Measurements from ENCODE around the gene RTRAF. TPM values are rescaled to one million over a fixed set of nuclear protein-coding genes. Genes with fewer than 3 reads are reported as not detected.

The RTRAF gene
- total and polyA plus RNA-seq, 4 donors = 21.6 to 119 (median 66.6) TPM

- no peak overlapping the region for H3K9ac ChIP-seq (ENCODE audit: low read depth in 1 of 2, low read length in 2 of 2)
- H3K36me3 ChIP-seq (ENCODE audit: control insufficient read depth in 4 of 4, insufficient read depth in 3 of 4, low read depth in 1 of 4, low read length in 3 of 4) = peaks cover 0 to 2% (median 0%) of the 10 kb centered on the region in 4 donors
- peaks cover 0 to 9% (median 3%) of the 10 kb centered on the region in 4 donors for H3K9me3 ChIP-seq (ENCODE audit: control insufficient read depth in 4 of 4, low read length in 3 of 4)
- TF ChIP-seq NR2F2 (IDR thresholded peaks at IDR 0.05) (no peak), JUND (IDR thresholded peaks at IDR 0.05) (no peak), HNF4A (conservative IDR thresholded peaks at IDR 0.05) (no peak), EGR1 (IDR thresholded peaks at IDR 0.05; ENCODE audit: low read depth in 2 of 2) (no peak), MAX (IDR thresholded peaks at IDR 0.05) (no peak), CTCF (IDR thresholded peaks at IDR 0.05; ENCODE audit: low read depth, low read length, missing input control) (no peak), FOXA1 (IDR thresholded peaks at IDR 0.05) (no peak), YY1 (IDR thresholded peaks at IDR 0.05) (no peak), SP1 (IDR thresholded peaks at IDR 0.05) (no peak), GABPA (IDR thresholded peaks at IDR 0.05 in 1 of 2, conservative IDR thresholded peaks at IDR 0.05 in 1 of 2) (no peak), REST (IDR thresholded peaks at IDR 0.05) (no peak), RXRA (IDR thresholded peaks at IDR 0.05) (no peak), ZBTB33 (IDR thresholded peaks at IDR 0.05) (no peak), HNF4G (IDR thresholded peaks at IDR 0.05) (no peak), FOXA2 (IDR thresholded peaks at IDR 0.05) (no peak), ATF3 (IDR thresholded peaks at IDR 0.05) (no peak), TAF1 (conservative IDR thresholded peaks at IDR 0.05) (no peak), RAD21 (IDR thresholded peaks at IDR 0.05) (no peak)
- 72% methylated on average over 2 of the region's 2 CpGs for WGBS
- H3K4me1 ChIP-seq (ENCODE audit: control insufficient read depth in 4 of 4, insufficient read depth in 4 of 4, low read length in 3 of 4) = no peaks in the 10 kb centered on the region
- DNase-seq (ENCODE audit: low spot score) = no peak
- no peak overlapping the region for H3K27ac ChIP-seq (ENCODE audit: low read depth in 1 of 2, low read length in 2 of 2)
- H3K4me3 ChIP-seq (ENCODE audit: low read depth in 1 of 3, low read length in 3 of 3) = no peak overlapping the region
- H3K27me3 ChIP-seq (ENCODE audit: control insufficient read depth in 4 of 4, insufficient read depth in 4 of 4, low read length in 3 of 4) = no peaks in the 10 kb centered on the region
Measured at GRCh38 chr14:51950007-51950406, 39.3 kb upstream of the RTRAF start.
